Activated naive CD4-positive, alpha-beta T cell treated with anti-CD3 and anti-CD28 coated beads, Interleukin-2, amount 50 U/mL, for 24 hours (primary cell): ENCODE measurements around the gene LCP2.

Source experiments
- H3K27ac Mint-ChIP-seq: one replicate; pipeline ENCODE4 v1.8.0; 2021; ENCODE audit warnings: mild to moderate bottlenecking, mixed read lengths
- H3K27me3 Mint-ChIP-seq: one replicate; pipeline ENCODE4 v1.8.0; 2021; ENCODE audit warnings: mixed read lengths
- H3K36me3 Mint-ChIP-seq: one replicate; pipeline ENCODE4 v1.8.0; 2021; ENCODE audit warnings: mixed read lengths
- H3K4me1 Mint-ChIP-seq: one replicate; pipeline ENCODE4 v1.8.0; 2021; ENCODE audit warnings: mixed read lengths
- H3K4me3 Mint-ChIP-seq: one replicate; pipeline ENCODE4 v1.8.0; 2021; ENCODE audit warnings: mild to moderate bottlenecking, mixed read lengths
- H3K9me3 Mint-ChIP-seq: one replicate; pipeline ENCODE4 v1.8.0; 2021; ENCODE audit warnings: mixed read lengths

LCP2 gene

DNA sequence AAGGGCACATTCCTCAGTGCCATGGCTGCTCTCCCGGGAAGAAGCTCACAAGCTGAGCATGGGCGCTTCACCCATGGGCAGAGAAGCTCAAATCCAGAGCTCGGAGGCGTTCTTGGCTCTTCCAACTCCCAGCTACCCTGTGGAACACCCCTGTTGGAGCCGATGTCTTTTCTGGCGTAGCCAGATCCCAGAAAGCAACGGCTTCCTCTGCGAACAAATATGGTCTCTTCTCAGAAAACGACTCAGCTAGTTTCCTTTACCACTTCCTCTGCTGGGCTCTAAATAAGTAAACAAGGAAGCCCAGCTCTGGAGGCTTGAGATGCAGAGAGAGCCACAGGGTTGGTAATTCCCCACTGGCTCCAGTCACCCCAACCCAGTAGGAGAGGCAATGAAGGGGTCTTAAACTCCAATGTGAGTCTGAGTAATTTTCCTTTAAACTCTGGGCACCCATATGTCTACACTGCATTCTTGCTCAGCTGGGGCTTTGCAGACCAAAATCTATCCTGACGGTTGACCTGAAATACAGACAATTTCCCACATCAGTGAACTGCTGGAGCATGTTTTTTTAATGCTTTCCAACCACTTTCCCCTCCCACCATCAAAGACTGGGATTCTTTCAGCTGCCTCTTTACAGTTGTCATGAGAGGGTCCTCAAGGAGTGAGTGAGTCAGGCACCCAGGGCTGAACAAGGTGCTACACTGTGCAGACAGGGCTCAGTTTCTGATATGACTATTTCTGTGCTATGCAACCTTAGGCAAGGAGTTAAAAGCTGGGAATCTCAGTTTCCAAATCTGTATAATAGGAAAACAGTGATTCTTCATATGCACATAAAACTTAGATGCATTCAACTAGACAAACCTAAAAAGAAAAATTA lies at the start of gene LCP2:
Gene LCP2, minus strand, starts transcription at position 189 of the 874 bp plus-strand sequence. Its CDS starts 166 bp downstream, at position 23.
- Mint-ChIP-seq H3K36me3 (peaks cover 8% of the 10 kb centered on the region), H3K9me3 (no peaks in the 10 kb centered on the region), H3K4me3 (peak within 1 kb of the TSS; percentile 100), H3K27me3 (no peaks in the 10 kb centered on the region), H3K27ac (peak within 1 kb of the TSS; percentile 99), H3K4me1 (peaks cover 67% of the 10 kb centered on the region)

DNA sequence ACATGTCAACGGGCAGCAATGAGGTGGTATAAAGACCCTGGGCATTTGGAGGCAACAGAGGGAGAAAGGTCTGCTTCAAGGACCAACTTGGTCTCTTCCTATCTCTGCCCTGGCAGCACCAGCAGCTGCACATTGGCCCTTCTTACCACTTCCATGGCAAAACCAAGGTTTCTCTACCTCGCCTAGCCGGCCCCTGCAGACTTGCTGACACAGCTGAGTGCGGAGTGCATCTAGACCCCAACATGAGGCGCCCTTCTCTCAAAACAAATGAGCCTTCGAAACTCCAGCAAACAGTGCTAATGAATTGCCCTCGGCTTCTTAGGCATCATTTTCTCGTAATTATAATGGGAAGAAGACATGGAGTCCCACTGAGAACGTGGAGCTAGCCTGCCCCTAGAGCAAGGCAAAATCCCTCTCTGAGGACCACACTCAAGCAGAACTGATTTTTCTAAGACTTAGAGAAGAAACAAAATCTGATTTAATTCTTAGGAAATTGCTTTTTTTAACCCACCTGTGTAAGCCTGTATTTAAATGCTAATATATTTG lies 49.5 kb upstream of the LCP2 start:
- Mint-ChIP-seq H3K9me3 (no peaks in the 10 kb centered on the region), H3K36me3 (no peaks in the 10 kb centered on the region), H3K4me3 (no peak overlapping the region), H3K4me1 (no peaks in the 10 kb centered on the region), H3K27ac (no peak overlapping the region), H3K27me3 (peaks cover 4% of the 10 kb centered on the region)

DNA sequence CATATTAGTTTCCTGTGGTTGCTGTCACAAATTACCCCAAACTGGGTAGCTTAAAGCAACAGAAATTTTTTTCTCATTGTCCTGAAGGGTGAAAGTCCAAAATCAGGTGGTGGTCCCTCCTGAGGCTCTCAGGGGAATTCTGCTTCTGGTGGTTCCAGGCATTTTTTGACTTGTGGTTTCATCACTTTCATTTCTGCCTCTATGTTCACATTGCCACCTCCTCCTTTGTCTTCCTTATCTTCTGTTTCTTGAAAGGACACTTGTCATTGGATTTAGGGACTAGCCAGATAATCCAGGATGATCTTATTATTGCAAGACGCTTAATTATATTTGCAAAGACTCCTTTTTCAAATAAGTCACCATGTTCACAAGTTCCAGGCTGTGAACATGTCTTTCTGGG lies 48.4 kb upstream of the LCP2 start:
- Mint-ChIP-seq H3K36me3 (no peaks in the 10 kb centered on the region), H3K9me3 (no peaks in the 10 kb centered on the region), H3K27me3 (peaks cover 4% of the 10 kb centered on the region), H3K27ac (no peak overlapping the region), H3K4me1 (no peaks in the 10 kb centered on the region), H3K4me3 (no peak overlapping the region)

DNA sequence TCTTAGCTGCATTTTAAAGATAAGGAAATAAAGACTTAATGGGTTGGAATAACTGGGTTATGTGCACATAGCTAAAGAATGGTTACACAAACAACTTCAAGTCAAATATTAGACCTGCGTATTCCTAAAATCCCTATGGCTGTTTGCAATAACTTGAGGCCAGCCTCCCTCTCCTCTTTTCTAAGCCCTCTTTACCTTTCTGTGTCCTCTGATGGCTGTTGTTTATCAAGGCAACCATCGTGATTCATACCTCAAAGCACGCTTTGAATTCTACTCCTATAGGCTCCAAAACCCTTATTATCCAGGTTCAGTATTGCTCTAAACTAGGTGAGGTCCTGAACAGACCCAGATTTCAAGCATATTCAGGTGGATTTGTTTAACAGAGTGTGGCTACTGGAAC lies 45.6 kb upstream of the LCP2 start:
- Mint-ChIP-seq H3K9me3 (no peaks in the 10 kb centered on the region), H3K4me3 (no peak overlapping the region), H3K27ac (no peak overlapping the region), H3K27me3 (peaks cover 4% of the 10 kb centered on the region), H3K4me1 (peaks cover 12% of the 10 kb centered on the region), H3K36me3 (no peaks in the 10 kb centered on the region)

DNA sequence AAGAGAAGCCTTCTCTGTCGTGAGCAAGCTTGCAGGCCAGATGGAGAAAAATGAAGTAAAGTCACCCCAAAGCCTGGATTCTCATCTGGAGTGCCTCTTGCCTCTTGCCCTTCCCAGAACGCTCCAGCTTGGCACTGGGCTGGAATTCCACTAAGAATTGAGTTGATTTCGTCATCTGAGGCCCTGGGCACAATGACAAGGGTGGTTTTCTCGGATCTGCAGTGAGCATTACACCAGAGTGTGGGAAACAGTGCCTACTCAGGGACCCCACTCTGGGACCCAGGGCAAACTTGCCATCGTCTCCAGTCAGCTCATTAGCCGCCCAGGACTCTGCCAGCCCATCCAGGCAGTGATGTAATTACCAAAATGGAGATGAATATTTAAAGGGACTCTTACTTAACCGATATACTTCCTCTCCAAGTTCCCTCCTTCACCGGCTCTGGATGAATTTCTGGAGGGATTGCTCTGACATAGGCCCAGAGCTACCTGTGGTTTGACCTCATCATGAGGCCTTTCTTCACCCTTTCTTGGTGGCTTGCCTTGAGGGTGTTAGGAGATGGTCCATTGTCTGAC lies 44.7 kb upstream of the LCP2 start:
- Mint-ChIP-seq H3K27ac (no peak overlapping the region), H3K27me3 (no peaks in the 10 kb centered on the region), H3K4me1 (peaks cover 21% of the 10 kb centered on the region), H3K36me3 (no peaks in the 10 kb centered on the region), H3K9me3 (no peaks in the 10 kb centered on the region), H3K4me3 (no peak overlapping the region)

DNA sequence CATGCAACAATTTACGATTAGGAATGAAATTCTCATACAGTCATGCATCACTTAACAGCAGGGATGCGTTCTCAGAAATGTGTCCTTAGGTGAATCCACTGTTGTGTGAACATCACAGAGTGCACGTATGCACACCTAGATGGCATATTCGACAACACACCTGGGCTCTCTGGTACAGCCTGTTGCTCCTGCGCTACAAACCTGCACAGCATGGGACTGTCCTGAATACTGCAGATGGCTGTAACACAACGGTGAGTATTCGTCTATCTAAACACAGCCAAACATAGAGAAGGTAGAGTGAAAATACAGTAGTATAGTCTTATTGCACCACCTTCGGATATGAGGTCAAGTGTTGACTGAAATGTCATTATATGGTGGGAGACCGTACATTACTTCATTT lies 44.0 kb upstream of the LCP2 start:
- H3K27ac Mint-ChIP-seq: no peak overlapping the region
- H3K36me3 Mint-ChIP-seq: no peaks in the 10 kb centered on the region
- no peaks in the 10 kb centered on the region for H3K27me3 Mint-ChIP-seq
- no peaks in the 10 kb centered on the region for H3K9me3 Mint-ChIP-seq
- H3K4me1 Mint-ChIP-seq: peaks cover 28% of the 10 kb centered on the region
- H3K4me3 Mint-ChIP-seq: no peak overlapping the region

DNA sequence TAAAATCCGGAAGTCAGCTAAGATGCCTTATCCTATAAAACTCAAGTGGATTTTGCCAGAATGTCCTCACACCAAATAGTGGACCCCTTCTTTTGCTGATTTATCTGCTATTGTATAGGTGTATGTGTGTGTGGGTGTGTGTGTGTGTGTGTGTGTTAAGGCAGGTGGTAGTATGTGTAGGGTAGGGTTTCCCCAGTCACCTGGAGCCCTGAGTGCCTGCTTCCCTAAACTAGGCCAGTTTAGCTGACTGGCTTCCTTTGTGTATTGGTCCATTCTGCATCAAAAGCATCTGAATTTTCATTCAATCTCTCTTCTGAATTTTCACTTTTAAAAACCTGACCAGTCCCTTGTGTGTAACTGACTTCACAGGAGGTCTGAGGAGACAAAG lies 42.2 kb upstream of the LCP2 start:
- H3K4me1 Mint-ChIP-seq: peaks cover 45% of the 10 kb centered on the region
- no peaks in the 10 kb centered on the region for H3K9me3 Mint-ChIP-seq
- no peaks in the 10 kb centered on the region for H3K27me3 Mint-ChIP-seq
- no peak overlapping the region for H3K27ac Mint-ChIP-seq
- H3K36me3 Mint-ChIP-seq: no peaks in the 10 kb centered on the region
- H3K4me3 Mint-ChIP-seq: no peak overlapping the region

DNA sequence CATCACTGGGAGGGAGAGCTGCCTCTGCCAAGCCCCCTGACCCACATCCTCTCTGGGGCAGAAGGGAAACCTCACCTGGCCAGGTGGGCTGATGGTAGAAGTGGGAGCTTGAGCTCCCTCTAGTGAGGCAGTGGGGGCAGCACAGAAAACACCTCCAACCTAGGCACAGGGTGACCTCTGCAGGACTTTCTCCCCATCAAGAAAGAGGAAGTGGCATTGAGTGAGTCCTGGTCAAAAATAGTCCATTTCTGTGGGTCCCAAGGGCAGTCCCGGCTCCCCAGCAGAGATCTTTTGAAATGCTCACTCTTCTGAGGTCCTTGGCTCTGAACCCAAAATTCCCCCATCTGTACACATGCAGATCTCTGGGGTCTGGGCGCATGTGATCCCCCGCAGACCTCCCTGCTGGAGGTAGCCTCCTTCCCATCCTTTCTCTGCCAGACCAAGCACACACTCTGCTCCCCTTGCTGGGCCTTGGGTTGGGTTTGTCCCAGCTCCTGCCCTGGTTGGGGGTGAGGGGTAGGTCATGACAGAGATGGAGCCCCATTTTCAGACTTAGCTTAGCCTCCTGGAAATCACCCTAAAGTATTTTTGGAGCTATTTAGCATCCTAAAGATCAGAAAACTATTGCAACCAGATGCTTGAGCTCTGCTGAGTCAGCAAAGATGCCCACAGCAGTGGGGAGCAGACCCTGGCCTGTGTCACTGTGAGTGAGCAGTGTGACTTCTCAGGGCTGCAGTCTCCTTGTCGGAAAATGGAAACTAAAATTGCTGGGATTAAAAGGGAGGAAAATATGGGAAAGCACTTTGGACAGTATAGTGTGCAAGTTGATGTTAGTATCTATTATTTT lies 41.6 kb upstream of the LCP2 start:
- no peaks in the 10 kb centered on the region for H3K36me3 Mint-ChIP-seq
- H3K27me3 Mint-ChIP-seq: no peaks in the 10 kb centered on the region
- no peaks in the 10 kb centered on the region for H3K9me3 Mint-ChIP-seq
- no peak overlapping the region for H3K4me3 Mint-ChIP-seq
- peaks cover 51% of the 10 kb centered on the region for H3K4me1 Mint-ChIP-seq
- H3K27ac Mint-ChIP-seq: peak overlapping the region; percentile 52

DNA sequence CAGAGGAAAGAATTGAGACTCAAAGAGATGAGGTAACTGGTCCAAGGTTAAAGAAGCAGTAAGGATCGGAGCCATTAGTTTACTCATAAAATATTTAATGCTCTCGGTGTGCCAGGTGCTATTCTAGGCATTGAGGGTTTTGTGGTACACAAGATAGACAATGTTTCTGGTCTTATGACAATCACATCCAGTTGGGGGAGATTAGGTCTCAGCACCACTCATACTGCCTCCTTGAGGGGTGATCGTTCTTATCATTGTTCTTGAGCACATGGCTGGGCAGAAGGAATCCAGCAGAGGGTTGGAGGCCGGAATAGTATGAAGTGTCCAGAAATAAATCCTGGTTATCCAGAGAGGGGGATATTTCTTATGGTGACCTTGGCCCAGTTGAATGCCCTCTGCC lies 40.7 kb upstream of the LCP2 start:
- no peaks in the 10 kb centered on the region for H3K9me3 Mint-ChIP-seq
- H3K27ac Mint-ChIP-seq: peak overlapping the region; percentile 73
- H3K4me3 Mint-ChIP-seq: no peak overlapping the region
- H3K36me3 Mint-ChIP-seq: no peaks in the 10 kb centered on the region
- peaks cover 60% of the 10 kb centered on the region for H3K4me1 Mint-ChIP-seq
- no peaks in the 10 kb centered on the region for H3K27me3 Mint-ChIP-seq

DNA sequence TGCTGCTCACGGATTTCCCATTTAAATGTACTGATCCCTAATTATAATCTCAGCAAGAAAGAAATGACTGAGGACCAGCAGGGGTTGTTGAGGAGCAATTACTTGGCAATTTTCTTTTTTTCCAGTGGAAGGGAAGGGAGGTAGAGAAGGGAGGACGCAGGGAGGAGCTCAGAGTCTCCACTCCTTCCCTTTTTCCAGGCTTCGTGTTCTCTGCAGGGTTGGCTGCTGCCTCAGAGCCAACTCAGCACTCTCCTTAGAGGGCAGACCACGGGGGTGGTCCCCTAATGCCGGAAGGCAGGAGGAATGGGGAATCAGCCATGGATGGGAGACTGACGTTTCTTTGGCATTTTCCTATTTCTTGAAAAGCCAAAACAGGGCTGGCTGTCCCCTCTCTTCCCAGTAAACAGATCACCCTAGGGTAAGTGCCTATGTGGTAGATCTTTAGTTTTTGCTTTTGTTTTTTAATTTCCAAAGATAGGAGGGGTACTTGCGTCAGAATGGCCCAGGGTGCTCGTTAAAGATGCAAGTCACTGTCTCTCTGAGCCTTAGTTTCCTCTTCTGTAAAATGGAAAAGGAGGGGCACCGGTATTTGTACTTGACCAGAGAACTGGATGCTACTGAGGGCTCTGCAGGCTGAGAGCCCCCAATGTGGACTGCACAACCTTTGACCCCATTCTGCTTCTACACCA lies 39.6 kb upstream of the LCP2 start:
- H3K27ac Mint-ChIP-seq: peak overlapping the region; percentile 92
- peaks cover 71% of the 10 kb centered on the region for H3K4me1 Mint-ChIP-seq
- H3K4me3 Mint-ChIP-seq: no peak overlapping the region
- no peaks in the 10 kb centered on the region for H3K27me3 Mint-ChIP-seq
- H3K36me3 Mint-ChIP-seq: no peaks in the 10 kb centered on the region
- H3K9me3 Mint-ChIP-seq: no peaks in the 10 kb centered on the region

DNA sequence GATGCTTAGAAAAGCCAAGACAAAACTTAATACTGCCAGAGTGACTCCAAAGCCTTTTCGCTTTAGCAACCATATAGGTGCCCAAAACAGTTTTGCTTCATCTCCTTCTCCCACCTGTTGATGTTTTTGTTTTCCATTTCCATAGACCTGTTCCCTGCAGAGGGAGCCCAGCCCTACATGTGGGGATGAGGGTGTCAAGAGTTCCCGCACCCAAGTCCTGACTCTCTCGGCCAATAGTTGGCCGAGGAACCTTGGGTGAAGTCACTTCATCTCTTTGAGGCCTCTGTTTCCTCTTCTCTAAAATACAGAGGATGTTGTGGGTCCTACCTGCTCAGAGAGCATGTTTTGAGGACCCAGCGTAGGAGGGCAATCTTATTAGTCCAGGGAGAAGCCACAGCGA lies 38.5 kb upstream of the LCP2 start:
- no peaks in the 10 kb centered on the region for H3K9me3 Mint-ChIP-seq
- no peaks in the 10 kb centered on the region for H3K27me3 Mint-ChIP-seq
- peaks cover 76% of the 10 kb centered on the region for H3K4me1 Mint-ChIP-seq
- H3K4me3 Mint-ChIP-seq: peak overlapping the region; percentile 49
- peak overlapping the region; percentile 92 for H3K27ac Mint-ChIP-seq
- no peaks in the 10 kb centered on the region for H3K36me3 Mint-ChIP-seq

DNA sequence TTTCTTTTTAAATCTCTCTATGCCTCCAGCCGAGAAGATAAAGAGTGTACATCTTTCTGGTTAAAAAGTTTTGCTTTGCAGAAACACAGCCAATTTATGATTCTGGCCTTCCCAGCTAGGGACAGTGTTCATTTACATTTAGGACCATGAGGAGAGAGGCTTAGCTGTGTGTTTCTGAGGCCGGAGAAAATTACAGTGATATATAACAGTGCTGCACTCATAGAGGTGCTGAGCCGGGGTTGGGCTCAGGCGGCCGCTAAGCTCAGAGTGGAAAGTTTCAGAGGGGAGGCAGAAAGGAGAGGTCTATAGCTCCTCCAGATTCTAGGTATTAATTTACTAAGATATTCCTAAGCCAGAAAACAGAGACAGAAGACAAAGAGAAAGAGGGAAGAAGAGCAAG lies 37.0 kb upstream of the LCP2 start:
- Mint-ChIP-seq H3K36me3 (no peaks in the 10 kb centered on the region), H3K4me3 (peak overlapping the region; percentile 87), H3K27me3 (no peaks in the 10 kb centered on the region), H3K9me3 (no peaks in the 10 kb centered on the region), H3K4me1 (peaks cover 76% of the 10 kb centered on the region), H3K27ac (no peak overlapping the region)

DNA sequence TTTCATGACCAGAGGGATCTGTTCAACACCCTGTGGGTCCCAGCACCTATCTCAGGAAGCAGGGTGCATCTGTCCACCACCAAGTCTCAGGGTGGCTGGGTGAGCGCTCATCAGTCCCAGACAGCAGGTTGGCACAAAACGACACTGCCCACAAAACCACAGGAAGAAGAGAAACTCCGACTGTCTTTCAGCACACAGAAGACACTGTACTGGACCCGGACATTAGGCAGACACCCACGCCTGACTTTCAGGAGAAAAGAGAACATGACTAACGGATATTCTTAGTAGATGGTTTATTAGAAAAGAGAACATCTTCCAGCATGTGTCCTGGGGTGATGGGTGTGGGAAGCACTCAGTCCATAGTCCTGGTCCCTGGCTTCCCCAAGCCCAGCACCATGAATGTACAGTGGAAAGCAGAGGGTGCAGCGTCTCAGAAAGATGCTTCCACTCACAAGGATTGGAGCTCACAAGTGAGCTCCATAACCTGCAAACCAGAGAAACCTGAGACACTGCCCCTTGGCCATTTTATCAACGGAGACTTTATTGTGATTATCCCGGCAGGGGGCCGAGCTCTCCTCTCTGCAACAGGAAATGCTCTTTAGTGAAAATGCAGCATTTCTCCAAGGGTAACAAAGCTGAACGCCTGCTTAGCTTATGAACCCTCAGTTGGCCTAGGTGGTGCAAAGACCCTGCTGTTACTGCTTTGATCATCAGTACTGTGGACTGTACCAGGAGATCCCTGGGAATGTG lies 35.8 kb upstream of the LCP2 start:
- Mint-ChIP-seq H3K27ac (no peak overlapping the region), H3K4me1 (peaks cover 65% of the 10 kb centered on the region), H3K27me3 (no peaks in the 10 kb centered on the region), H3K4me3 (peak overlapping the region; percentile 87), H3K36me3 (no peaks in the 10 kb centered on the region), H3K9me3 (no peaks in the 10 kb centered on the region)

DNA sequence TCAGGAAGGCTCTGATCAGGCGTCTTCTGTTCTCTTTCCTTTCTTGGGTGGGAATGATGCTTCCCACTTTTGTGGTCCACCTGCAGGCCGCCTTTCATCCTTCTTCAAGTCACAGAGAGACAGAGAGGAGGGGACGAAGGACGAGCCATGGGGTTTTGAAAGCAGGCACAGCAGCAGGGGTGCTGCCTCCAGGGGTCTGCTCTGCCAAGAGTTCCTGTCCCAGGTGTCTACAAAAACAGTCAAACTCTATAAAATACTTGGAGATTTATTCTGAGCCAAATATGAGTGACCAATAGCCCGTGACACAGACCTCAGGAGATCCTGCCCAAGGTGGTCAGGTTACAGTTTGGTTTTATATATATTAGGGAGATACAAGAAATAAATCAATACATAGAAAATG lies 34.5 kb upstream of the LCP2 start:
- Mint-ChIP-seq H3K27ac (no peak overlapping the region), H3K9me3 (no peaks in the 10 kb centered on the region), H3K27me3 (no peaks in the 10 kb centered on the region), H3K36me3 (no peaks in the 10 kb centered on the region), H3K4me3 (no peak overlapping the region), H3K4me1 (peaks cover 52% of the 10 kb centered on the region)
